Endodermal cell (in vitro differentiated cells): ENCODE data around the gene TRIM10. TPM values are rescaled to one million over a fixed set of nuclear protein-coding genes. Genes with fewer than 3 reads are reported as not detected.

ENCODE experiments used
- DNase-seq: peaks from one replicate; pipeline ENCODE4 v3.0.0-alpha.2; 2017
- H3K27ac ChIP-seq: 2 replicates; pipeline ENCODE4 v1.5.1; 2013; ENCODE audit warnings: mild to moderate bottlenecking, low read depth, low read length, moderate library complexity
- H3K27me3 ChIP-seq: 2 replicates; pipeline ENCODE4 v1.6.1; 2013; ENCODE audit warnings: mild to moderate bottlenecking, low read length, moderate library complexity; ENCODE audit not compliant: insufficient read depth, control insufficient read depth, poor library complexity, severe bottlenecking
- H3K36me3 ChIP-seq: 2 replicates; pipeline ENCODE4 v1.7.0; 2013; ENCODE audit warnings: mild to moderate bottlenecking, low read length, moderate library complexity; ENCODE audit not compliant: control insufficient read depth, insufficient read depth
- H3K4me1 ChIP-seq: one replicate; pipeline ENCODE4 v1.7.0; 2013; ENCODE audit warnings: low read length; ENCODE audit not compliant: control insufficient read depth, insufficient read depth
- H3K4me3 ChIP-seq: 2 replicates; pipeline ENCODE4 v1.5.1; 2013; ENCODE audit warnings: mild to moderate bottlenecking, low read length, moderate library complexity
- H3K9ac ChIP-seq: 2 replicates; pipeline ENCODE4 v1.6.1; 2013; ENCODE audit warnings: mild to moderate bottlenecking, low read length, moderate library complexity; ENCODE audit not compliant: poor library complexity, severe bottlenecking; ENCODE audit errors: extremely low read depth
- H3K9me3 ChIP-seq: 2 replicates; pipeline ENCODE4 v1.6.1; 2013; ENCODE audit warnings: mild to moderate bottlenecking, low read length, moderate library complexity; ENCODE audit not compliant: control insufficient read depth
- H3K27ac Mint-ChIP-seq: 2 replicates; pipeline ENCODE4 v1.8.0; 2020; ENCODE audit warnings: mixed read lengths
- H3K27me3 Mint-ChIP-seq: 2 replicates; pipeline ENCODE4 v1.8.0; 2021; ENCODE audit warnings: mild to moderate bottlenecking, mixed read lengths; ENCODE audit not compliant: insufficient read depth
- H3K36me3 Mint-ChIP-seq: 2 replicates; pipeline ENCODE4 v1.8.0; 2020; ENCODE audit warnings: low read depth, mixed read lengths
- H3K4me1 Mint-ChIP-seq: 2 replicates; pipeline ENCODE4 v1.8.0; 2020; ENCODE audit warnings: mixed read lengths
- H3K4me3 Mint-ChIP-seq: 2 replicates; pipeline ENCODE4 v1.8.0; 2020; ENCODE audit warnings: mild to moderate bottlenecking, moderate library complexity, mixed read lengths
- H3K9me3 Mint-ChIP-seq: 2 replicates; pipeline ENCODE4 v1.8.0; 2020; ENCODE audit warnings: mild to moderate bottlenecking, mixed read lengths
- WGBS, 2 experiments: methylation state at CpG; one replicate each; pipeline versions ENCODE4 v1.1.5 to v1.1.7; 2013; ENCODE audit warnings: missing lambda C conversion rate in 2 of 2, mixed read lengths in 1 of 2; ENCODE audit not compliant: insufficient coverage in 1 of 2, insufficient read length in 1 of 2; 5-methylcytosine and 5-hydroxymethylcytosine counted together
- total RNA-seq, 2 donors: library from RNA; stranded (reverse); fragmentation: NEBNext Ultra II Directional in 1 of 2; extraction: Animal tissue kit (Norgen Biotek cat#: 25700) in 1 of 2; gene quantifications; 2 replicates in 1 of 2; 3 replicates in 1 of 2; pipeline ENCODE4 v1.2.1, GENCODE V29; 2021
- TF ChIP-seq, protein P1 (sequence below): fragments of 200-600 bp; sonication (generic); conservative IDR thresholded peaks from 2 replicates; pipeline ENCODE4 v1.5.0; 2021; ENCODE audit warnings: antibody characterized with exemption, mild to moderate bottlenecking

Gene TRIM10
- total RNA-seq, 2 donors from 2014 or later = not detected

DNA sequence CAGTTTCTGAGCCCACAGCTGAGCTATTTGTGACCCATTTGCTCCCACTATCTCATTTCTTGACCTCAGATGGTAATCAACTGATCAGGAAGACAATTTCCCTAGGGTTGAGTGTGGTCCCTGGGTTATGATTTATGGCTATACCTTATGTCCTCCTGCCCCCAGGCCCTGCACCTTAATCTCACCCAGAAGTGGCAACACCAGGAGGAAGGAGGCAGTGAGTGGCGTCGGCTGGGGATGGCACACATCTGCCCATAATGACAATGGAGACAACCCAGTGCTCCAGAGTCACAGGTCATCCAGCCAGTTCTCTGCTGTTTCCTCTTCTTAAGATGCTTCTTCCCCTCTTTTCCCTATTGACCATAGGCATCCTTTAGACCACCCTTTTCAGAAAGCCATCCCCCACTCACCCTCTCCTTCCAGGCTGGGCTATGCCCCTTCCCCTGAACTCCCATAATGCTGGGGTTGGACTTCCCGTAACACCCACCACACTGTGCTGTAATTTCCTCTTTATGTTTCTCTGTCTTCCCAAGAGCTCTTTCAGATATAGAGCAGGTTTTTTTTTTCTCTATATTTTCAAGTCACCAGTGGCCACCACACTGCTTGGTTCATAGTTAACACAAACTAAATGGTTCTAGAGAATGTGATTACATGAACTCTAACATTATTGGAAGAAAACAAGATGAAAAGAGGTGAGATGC, 8.0 kb downstream of the TRIM10 start:
- no peaks in the 10 kb centered on the region for H3K4me1 ChIP-seq
- Mint-ChIP-seq H3K27me3 (peaks cover 51% of the 10 kb centered on the region), H3K4me1 (no peaks in the 10 kb centered on the region)

DNA sequence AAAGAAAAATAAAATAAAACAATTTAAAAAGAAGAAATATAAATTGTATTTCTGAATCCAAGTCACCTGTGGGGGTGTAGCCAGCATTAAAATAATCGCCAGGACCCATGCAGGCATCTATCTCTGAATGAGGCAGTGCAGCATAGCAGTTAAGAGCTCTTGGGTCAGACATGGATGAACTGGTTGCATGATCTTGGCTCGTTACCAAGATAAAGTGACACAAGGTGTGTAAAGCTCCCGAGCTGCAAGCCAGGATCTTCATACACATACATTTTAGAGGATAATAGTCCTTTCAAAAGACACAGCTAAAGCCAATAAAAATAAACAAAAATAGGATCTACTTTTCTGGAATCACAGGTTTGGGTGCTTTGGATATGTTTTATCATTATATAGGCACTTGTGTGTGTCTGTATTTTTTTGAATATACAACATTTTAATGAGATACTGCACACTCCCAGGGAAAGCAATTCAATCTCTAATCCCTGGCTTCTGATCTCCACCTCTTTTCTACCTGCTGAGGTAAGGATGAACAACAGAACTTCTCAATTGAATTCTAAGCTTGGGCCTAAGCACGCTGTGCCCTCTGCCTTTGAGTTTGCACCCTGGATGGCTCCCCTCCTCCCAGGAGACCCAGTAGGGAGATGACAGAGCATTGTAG, 8.9 kb downstream of the TRIM10 start:
- Mint-ChIP-seq H3K36me3 (no peaks in the 10 kb centered on the region), H3K27ac (no peak overlapping the region), H3K27me3 (peaks cover 54% of the 10 kb centered on the region), H3K9me3 (no peaks in the 10 kb centered on the region), H3K4me1 (no peaks in the 10 kb centered on the region), H3K4me3 (no peak overlapping the region)
- Histone ChIP-seq H3K4me1 (no peaks in the 10 kb centered on the region), H3K4me3 (no peak overlapping the region), H3K9ac (no peak overlapping the region), H3K9me3 (no peaks in the 10 kb centered on the region), H3K36me3 (no peaks in the 10 kb centered on the region), H3K27me3 (peaks cover 7% of the 10 kb centered on the region), H3K27ac (no peak overlapping the region)
- 83 to 100% methylated on average over 1 to 4 of the region's 4 CpGs for WGBS, 2 experiments
- DNase-seq = no peak
- TF ChIP-seq, protein P1, sequence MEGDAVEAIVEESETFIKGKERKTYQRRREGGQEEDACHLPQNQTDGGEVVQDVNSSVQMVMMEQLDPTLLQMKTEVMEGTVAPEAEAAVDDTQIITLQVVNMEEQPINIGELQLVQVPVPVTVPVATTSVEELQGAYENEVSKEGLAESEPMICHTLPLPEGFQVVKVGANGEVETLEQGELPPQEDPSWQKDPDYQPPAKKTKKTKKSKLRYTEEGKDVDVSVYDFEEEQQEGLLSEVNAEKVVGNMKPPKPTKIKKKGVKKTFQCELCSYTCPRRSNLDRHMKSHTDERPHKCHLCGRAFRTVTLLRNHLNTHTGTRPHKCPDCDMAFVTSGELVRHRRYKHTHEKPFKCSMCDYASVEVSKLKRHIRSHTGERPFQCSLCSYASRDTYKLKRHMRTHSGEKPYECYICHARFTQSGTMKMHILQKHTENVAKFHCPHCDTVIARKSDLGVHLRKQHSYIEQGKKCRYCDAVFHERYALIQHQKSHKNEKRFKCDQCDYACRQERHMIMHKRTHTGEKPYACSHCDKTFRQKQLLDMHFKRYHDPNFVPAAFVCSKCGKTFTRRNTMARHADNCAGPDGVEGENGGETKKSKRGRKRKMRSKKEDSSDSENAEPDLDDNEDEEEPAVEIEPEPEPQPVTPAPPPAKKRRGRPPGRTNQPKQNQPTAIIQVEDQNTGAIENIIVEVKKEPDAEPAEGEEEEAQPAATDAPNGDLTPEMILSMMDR = no peak

More for the DNA sequence above, 8.0 kb downstream of the TRIM10 start:
- no peaks in the 10 kb centered on the region for H3K9me3 ChIP-seq
- TF ChIP-seq, protein P1 = no peak
- H3K27ac ChIP-seq = no peak overlapping the region
- DNase-seq = no peak
- H3K9me3 Mint-ChIP-seq = no peaks in the 10 kb centered on the region
- peaks cover 12% of the 10 kb centered on the region for H3K27me3 ChIP-seq
- H3K36me3 Mint-ChIP-seq = no peaks in the 10 kb centered on the region
- H3K27ac Mint-ChIP-seq = no peak overlapping the region
- H3K36me3 ChIP-seq = no peaks in the 10 kb centered on the region
- WGBS, 2 experiments = 94 to 100% methylated on average over 3 of the region's 3 CpGs
- H3K9ac ChIP-seq = no peak overlapping the region
- H3K4me3 ChIP-seq = no peak overlapping the region
- no peak overlapping the region for H3K4me3 Mint-ChIP-seq

DNA sequence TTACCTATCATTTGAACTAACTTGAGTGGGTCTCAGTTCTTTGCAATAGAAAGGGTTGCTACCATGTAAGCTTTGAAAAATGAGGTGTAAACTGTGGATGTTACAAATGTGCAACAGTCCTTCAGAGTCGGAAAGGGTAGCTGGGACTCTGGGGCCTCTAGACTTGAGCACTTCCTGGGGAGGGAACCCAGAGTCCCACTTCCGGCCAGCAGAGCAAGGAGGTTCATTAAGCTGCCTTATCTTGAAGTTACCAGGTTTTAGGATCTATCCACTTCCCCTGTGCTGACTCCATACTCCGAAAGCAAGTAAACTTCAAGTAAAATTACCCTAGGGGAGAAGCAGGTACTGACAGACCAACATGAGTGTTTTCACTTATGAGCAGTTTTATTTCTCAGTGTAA, 9.4 kb downstream of the TRIM10 start:
- H3K4me3 ChIP-seq = no peak overlapping the region
- no peak overlapping the region for H3K27ac ChIP-seq
- no peaks in the 10 kb centered on the region for H3K9me3 ChIP-seq
- Mint-ChIP-seq H3K27me3 (peaks cover 51% of the 10 kb centered on the region), H3K4me1 (no peaks in the 10 kb centered on the region), H3K9me3 (no peaks in the 10 kb centered on the region), H3K36me3 (no peaks in the 10 kb centered on the region), H3K4me3 (no peak overlapping the region), H3K27ac (no peak overlapping the region)
- H3K9ac ChIP-seq = no peak overlapping the region
- 70 to 83% methylated on average over 2 to 3 of the region's 3 CpGs for WGBS, 2 experiments
- DNase-seq = no peak
- H3K27me3 ChIP-seq = peaks cover 7% of the 10 kb centered on the region
- no peaks in the 10 kb centered on the region for H3K36me3 ChIP-seq
- TF ChIP-seq, protein P1 = no peak
- H3K4me1 ChIP-seq = no peaks in the 10 kb centered on the region
